Measurements from ENCODE around the gene GK. TPM values are rescaled to one million over a fixed set of nuclear protein-coding genes. Genes with fewer than 3 reads are reported as not detected.

Gene GK
- total and polyA plus RNA-seq, 2 of the 8 experiments (the other 6 are each of a cell fraction or from before 2014, with no cell fraction given) = 2.9 to 11.2 TPM

DNA sequence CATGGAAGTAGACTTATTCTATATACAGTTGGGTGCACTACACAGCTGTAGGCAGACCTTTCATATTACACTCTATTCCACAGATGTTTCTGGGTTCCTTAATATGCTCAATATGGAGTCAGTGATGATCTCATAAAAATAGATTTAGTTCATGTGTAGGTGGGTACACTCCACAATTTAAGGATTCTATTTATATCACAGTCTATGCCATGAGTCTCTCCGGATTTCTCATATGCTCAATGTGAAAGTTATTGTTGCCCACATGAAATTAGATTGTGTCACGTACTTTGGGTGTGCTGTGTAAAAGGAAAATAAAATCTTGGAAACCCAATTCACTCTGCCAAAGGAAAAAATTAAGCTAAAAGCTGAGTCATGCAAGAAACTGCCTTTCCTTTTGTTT, 43.2 kb upstream of the GK start:
- no peak overlapping the region for H3K18ac ChIP-seq (ENCODE audit: extremely low read depth, low read length)
- H3K4me3 ChIP-seq (ENCODE audit: extremely low read depth in 1 of 4, insufficient read depth in 2 of 4, low read depth in 3 of 4, low read length in 4 of 4) = no peak overlapping the region
- ChIA-PET CTCF (ENCODE audit: partially characterized antibody) (no interaction called here), POLR2A (ENCODE audit: partially characterized antibody) (interaction anchor here (0.6 kb wide), 1 partner anchor 1866 kb away, joined by 3 read pairs; no protein-coding TSS in a partner anchor)
- H3K23me2 ChIP-seq (ENCODE audit: low read depth, low read length) = no peaks in the 10 kb centered on the region
- H2BK120ac ChIP-seq (replicated peaks; ENCODE audit: low read depth, low read length) = no peak overlapping the region
- FAIRE-seq (no peak), DNase-seq (ENCODE audit: low read depth in 1 of 2, low spot score in 2 of 2) (no peak)
- no peak overlapping the region for H2BK15ac ChIP-seq (ENCODE audit: low read length)
- H4K91ac ChIP-seq (replicated peaks; ENCODE audit: insufficient read length, low read length) = no peak overlapping the region
- H3K27me3 ChIP-seq (replicated peaks in 1 of 4; ENCODE audit: control insufficient read depth in 3 of 4, extremely low read depth in 1 of 4, insufficient read depth in 3 of 4, low read length in 3 of 4) = no peaks in the 10 kb centered on the region
- H3K36me3 ChIP-seq (ENCODE audit: control insufficient read depth in 2 of 4, insufficient read depth in 4 of 4, low read length in 3 of 4) = no peaks in the 10 kb centered on the region
- no peaks in the 10 kb centered on the region for H3K79me2 ChIP-seq (ENCODE audit: control insufficient read depth in 1 of 2, insufficient read depth in 2 of 2, low read length in 2 of 2)
- no peak overlapping the region for H2AFZ ChIP-seq (ENCODE audit: low read length)
- H3K23ac ChIP-seq (ENCODE audit: insufficient read length) = no peak overlapping the region
- no peak overlapping the region for H3K56ac ChIP-seq (replicated peaks; ENCODE audit: insufficient read length, low read depth, low read length)
- H3K4me1 ChIP-seq (replicated peaks in 1 of 4; ENCODE audit: control insufficient read depth in 3 of 4, insufficient read depth in 4 of 4, low read length in 3 of 4) = no peaks in the 10 kb centered on the region
- no peak overlapping the region for H2AK5ac ChIP-seq (ENCODE audit: low read depth, low read length)
- H3K4ac ChIP-seq (replicated peaks; ENCODE audit: insufficient read length, low read depth, low read length) = no peak overlapping the region
- no peak overlapping the region for H3K14ac ChIP-seq (ENCODE audit: insufficient read length)
- no peaks in the 10 kb centered on the region for H3K79me1 ChIP-seq (ENCODE audit: low read depth, low read length)
- no peaks in the 10 kb centered on the region for H4K20me1 ChIP-seq (replicated peaks in 1 of 2; ENCODE audit: control insufficient read depth in 1 of 2, insufficient read depth in 2 of 2, low read length in 2 of 2)
- H4K8ac ChIP-seq (ENCODE audit: extremely low read depth, insufficient read depth, low read length) = no peak overlapping the region
- H2BK20ac ChIP-seq (ENCODE audit: low read length) = no peak overlapping the region
- TF ChIP-seq BCL11A (IDR thresholded peaks at IDR 0.05; ENCODE audit: low read depth in 2 of 2, low read length in 2 of 2) (no peak), HDAC6 (IDR thresholded peaks at IDR 0.05; ENCODE audit: low read depth, low read length) (no peak), TAF1 (IDR thresholded peaks at IDR 0.05; ENCODE audit: low read depth, low read length) (no peak), CBX5 (IDR thresholded peaks at IDR 0.05; ENCODE audit: low read depth, low read length) (no peak), NANOG (IDR thresholded peaks at IDR 0.05; ENCODE audit: insufficient read depth, low read depth, low read length, poor library complexity, severe bottlenecking) (no peak), KDM4A (IDR thresholded peaks at IDR 0.05; ENCODE audit: low read depth, low read length, severe bottlenecking) (no peak), TAF7 (optimal IDR thresholded peaks at IDR 0.05; ENCODE audit: borderline replicate concordance, low read depth, low read length) (no peak), MAFK (IDR thresholded peaks at IDR 0.05; ENCODE audit: low read depth, low read length) (no peak), JUND (IDR thresholded peaks at IDR 0.05; ENCODE audit: low read length) (no peak), GTF2F1 (IDR thresholded peaks at IDR 0.05; ENCODE audit: borderline replicate concordance, low read depth, low read length) (no peak), YY1 (IDR thresholded peaks at IDR 0.05; ENCODE audit: low read depth, low read length) (no peak), SP2 (IDR thresholded peaks at IDR 0.05; ENCODE audit: low read length) (no peak)
- H3K4me2 ChIP-seq (ENCODE audit: insufficient read depth in 1 of 2, low read depth in 2 of 2, low read length in 2 of 2) = no peak overlapping the region
- no peak overlapping the region for H3K27ac ChIP-seq (ENCODE audit: low read depth, low read length)
- no peak overlapping the region for H4K5ac ChIP-seq (ENCODE audit: insufficient read length, low read depth, low read length)
- no peaks in the 10 kb centered on the region for H3K9me3 ChIP-seq (ENCODE audit: insufficient read depth in 2 of 2, low read depth in 1 of 2, low read length in 1 of 2)
- no peak overlapping the region for H2BK5ac ChIP-seq (ENCODE audit: low read depth, low read length)
- H2BK12ac ChIP-seq (ENCODE audit: low read depth, low read length) = no peak overlapping the region
- 91% methylated on average over 2 of the region's 2 CpGs; no CpG with 5 or more reads in 1 of the 2 experiments for WGBS, 2 experiments (ENCODE audit: extremely low coverage in 1 of 2, insufficient coverage in 1 of 2, insufficient read length in 1 of 2, insufficient replicate concordance in 2 of 2, low coverage in 1 of 2, low lambda C conversion rate in 2 of 2, missing lambda C conversion rate in 1 of 2)
- no peak overlapping the region for H3K9ac ChIP-seq (replicated peaks in 1 of 4; ENCODE audit: extremely low read depth in 1 of 4, low read depth in 3 of 4, low read length in 3 of 4)

Data from H1 (cell line).